Measurements from ENCODE around the gene AIF1. TPM values are rescaled to one million over a fixed set of nuclear protein-coding genes. Genes with fewer than 3 reads are reported as not detected.
"Not testable (repeated sequence)": the region's sequence is repeated elsewhere in the genome, so short reads cannot be mapped to it uniquely, and the experiment has no call there.

The AIF1 gene
- total RNA-seq, 1 experiment from 2014 or later, result not detected

- no peaks in the 10 kb centered on the region for H3K27me3 ChIP-seq (ENCODE audit: low read length)
- no peaks in the 10 kb centered on the region for H3K4me1 ChIP-seq (ENCODE audit: insufficient read depth, low read length)
- no peaks in the 10 kb centered on the region for H3F3A ChIP-seq (ENCODE audit: low read length, unreplicated experiment)
- H3K4me2 ChIP-seq (ENCODE audit: low read length), result no peak overlapping the region
- no peaks in the 10 kb centered on the region for H3K9me2 ChIP-seq (replicated peaks; ENCODE audit: low read length)
- H3K9ac ChIP-seq (ENCODE audit: low read length), result no peak overlapping the region
- no peaks in the 10 kb centered on the region for H3K79me2 ChIP-seq (ENCODE audit: low read length)
- no peak overlapping the region for H3K27ac ChIP-seq (ENCODE audit: low read length)
- H4K20me1 ChIP-seq (ENCODE audit: low read length), result no peaks in the 10 kb centered on the region
- no peak overlapping the region for H2AFZ ChIP-seq (ENCODE audit: low read length)
- H3K4me3 ChIP-seq (ENCODE audit: low read length), result no peak overlapping the region
- no peak for TF ChIP-seq EZH2phosphoT487 (IDR thresholded peaks at IDR 0.05; ENCODE audit: borderline replicate concordance, low read length)
- TF ChIP-seq EZH2 (IDR thresholded peaks at IDR 0.05; ENCODE audit: low read length, unreplicated experiment), result no peak
- no peak for TF ChIP-seq CTCF (conservative IDR thresholded peaks at IDR 0.05; ENCODE audit: low read depth, low read length)
- POLR2A ChIA-PET (ENCODE audit: unreplicated experiment), result no interaction called here
- CTCF ChIA-PET, result no interaction called here
- DNase-seq (peak; percentile 7), ATAC-seq (no peak)
- BruUV-seq (replicated peaks), result no TSS peak
- no peaks in the 10 kb centered on the region for H3K36me3 ChIP-seq (ENCODE audit: low read depth, low read length)
- intact Hi-C loops (cut with micrococcal nuclease), result no loop called here
- H3K9me3 ChIP-seq (ENCODE audit: low read length), result no peaks in the 10 kb centered on the region
Measured at GRCh38 chr6:31588871-31589650, 26.0 kb upstream of the AIF1 start.

- H2AFZ ChIP-seq (ENCODE audit: low read length); H3K27ac ChIP-seq (ENCODE audit: low read length); H3K4me1 ChIP-seq (ENCODE audit: insufficient read depth, low read length); H3K27me3 ChIP-seq (ENCODE audit: low read length); H4K20me1 ChIP-seq (ENCODE audit: low read length); H3K9ac ChIP-seq (ENCODE audit: low read length); H3K4me2 ChIP-seq (ENCODE audit: low read length); BruUV-seq (replicated peaks); ATAC-seq; POLR2A ChIA-PET (ENCODE audit: unreplicated experiment); H3K9me2 ChIP-seq (replicated peaks; ENCODE audit: low read length); H3K4me3 ChIP-seq (ENCODE audit: low read length); H3K36me3 ChIP-seq (ENCODE audit: low read depth, low read length); DNase-seq; H3K9me3 ChIP-seq (ENCODE audit: low read length); CTCF ChIA-PET; H3K79me2 ChIP-seq (ENCODE audit: low read length); H3F3A ChIP-seq (ENCODE audit: low read length, unreplicated experiment); intact Hi-C loops (cut with micrococcal nuclease): not testable (repeated sequence)
Measured at GRCh38 chr6:31590691-31591090, 24.3 kb upstream of the AIF1 start.

GRCh38 chr6:31592396-31592771, 22.6 kb upstream of the AIF1 start:
- Histone ChIP-seq H3K4me1 (ENCODE audit: insufficient read depth, low read length) (no peaks in the 10 kb centered on the region), H3K27me3 (ENCODE audit: low read length) (no peaks in the 10 kb centered on the region), H3K9me3 (ENCODE audit: low read length) (no peaks in the 10 kb centered on the region), H2AFZ (ENCODE audit: low read length) (no peak overlapping the region), H3K36me3 (ENCODE audit: low read depth, low read length) (no peaks in the 10 kb centered on the region), H3K27ac (ENCODE audit: low read length) (no peak overlapping the region), H3K4me3 (ENCODE audit: low read length) (no peak overlapping the region), H3F3A (ENCODE audit: low read length, unreplicated experiment) (no peaks in the 10 kb centered on the region), H4K20me1 (ENCODE audit: low read length) (no peaks in the 10 kb centered on the region), H3K9me2 (replicated peaks; ENCODE audit: low read length) (no peaks in the 10 kb centered on the region), H3K4me2 (ENCODE audit: low read length) (no peak overlapping the region), H3K9ac (ENCODE audit: low read length) (no peak overlapping the region), H3K79me2 (ENCODE audit: low read length) (no peaks in the 10 kb centered on the region)
- DNase-seq (no peak), ATAC-seq (no peak)
- intact Hi-C loops (cut with micrococcal nuclease), result no loop called here
- CTCF ChIA-PET, result no interaction called here
- TF ChIP-seq CTCF (conservative IDR thresholded peaks at IDR 0.05; ENCODE audit: low read depth, low read length), result no peak
- TF ChIP-seq EZH2 (IDR thresholded peaks at IDR 0.05; ENCODE audit: low read length, unreplicated experiment), result no peak
- no peak for TF ChIP-seq EZH2phosphoT487 (IDR thresholded peaks at IDR 0.05; ENCODE audit: borderline replicate concordance, low read length)
- POLR2A ChIA-PET (ENCODE audit: unreplicated experiment), result interaction anchor here (0.5 kb wide), 1 partner anchor 72 kb away, joined by 5 read pairs; the partner anchor contains the start of gene GPANK1
- no TSS peak for BruUV-seq (replicated peaks)

All from PC-3 (cell line).